H9 (cell line): ENCODE results near the gene ATOX1. TPM values are rescaled to one million over a fixed set of nuclear protein-coding genes. Genes with fewer than 3 reads are reported as not detected.

Source experiments
- DNase-seq: peaks from one replicate; pipeline ENCODE4 v3.0.0-alpha.2; 2017
- H2AFZ ChIP-seq: one replicate; pipeline ENCODE4 v1.6.1; 2013; ENCODE audit warnings: mild to moderate bottlenecking, low read length, control low read depth, moderate library complexity
- H2AK5ac ChIP-seq: 2 replicates; pipeline ENCODE4 v1.6.1; 2013; ENCODE audit warnings: low read length, control low read depth, mixed read lengths; ENCODE audit not compliant: insufficient read length
- H2BK120ac ChIP-seq: one replicate; pipeline ENCODE4 v1.6.1; 2013; ENCODE audit warnings: low read depth, mild to moderate bottlenecking, low read length, control low read depth, inconsistent platforms; ENCODE audit not compliant: poor library complexity, severe bottlenecking
- H2BK12ac ChIP-seq: 2 replicates; pipeline ENCODE4 v1.6.1; 2013; ENCODE audit warnings: low read length, control low read depth, mixed read lengths, low read depth; ENCODE audit not compliant: insufficient read length
- H2BK15ac ChIP-seq: 2 replicates; pipeline ENCODE4 v1.6.1; 2013; ENCODE audit warnings: low read depth, low read length, control low read depth
- H2BK20ac ChIP-seq: one replicate; pipeline ENCODE4 v1.6.1; 2013; ENCODE audit warnings: low read depth, mild to moderate bottlenecking, low read length, control low read depth, inconsistent platforms; ENCODE audit not compliant: poor library complexity, severe bottlenecking
- H2BK5ac ChIP-seq: 2 replicates; pipeline ENCODE4 v1.6.1; 2013; ENCODE audit warnings: low read length, control low read depth, mixed read lengths; ENCODE audit not compliant: insufficient read length
- H3K14ac ChIP-seq: 2 replicates; pipeline ENCODE4 v1.6.1; 2013; ENCODE audit warnings: low read length, control low read depth; ENCODE audit not compliant: insufficient read depth
- H3K18ac ChIP-seq: 2 replicates; pipeline ENCODE4 v1.6.1; 2013; ENCODE audit warnings: low read depth, mild to moderate bottlenecking, mixed read lengths, low read length, control low read depth; ENCODE audit not compliant: insufficient read length
- H3K23ac ChIP-seq: 2 replicates; pipeline ENCODE4 v1.6.1; 2013; ENCODE audit warnings: low read length, control low read depth, mixed read lengths, low read depth; ENCODE audit not compliant: insufficient read length
- H3K23me2 ChIP-seq: 2 replicates; pipeline ENCODE4 v1.6.1; 2013; ENCODE audit warnings: low read depth, mild to moderate bottlenecking, mixed read lengths, low read length, control low read depth; ENCODE audit not compliant: insufficient read length, poor library complexity, severe bottlenecking
- H3K27ac ChIP-seq: 2 replicates; pipeline ENCODE4 v1.5.1; 2013; ENCODE audit warnings: low read length, control low read depth, mixed read lengths, low read depth; ENCODE audit not compliant: insufficient read length
- H3K27me3 ChIP-seq: 2 replicates; pipeline ENCODE4 v1.6.1; 2013; ENCODE audit warnings: low read length, control low read depth, inconsistent platforms; ENCODE audit not compliant: insufficient read depth
- H3K4ac ChIP-seq: 2 replicates; pipeline ENCODE4 v1.6.1; 2013; ENCODE audit warnings: low read depth, mild to moderate bottlenecking, control low read depth, inconsistent platforms, low read length, moderate library complexity
- H3K4me1 ChIP-seq: 2 replicates; pipeline ENCODE4 v1.6.1; 2013; ENCODE audit warnings: low read length, control low read depth, inconsistent platforms; ENCODE audit not compliant: insufficient read depth
- H3K4me2 ChIP-seq: 2 replicates; pipeline ENCODE4 v1.6.1; 2013; ENCODE audit warnings: low read length, control low read depth, mixed read lengths; ENCODE audit not compliant: insufficient read length, insufficient read depth
- H3K56ac ChIP-seq: 2 replicates; pipeline ENCODE4 v1.6.1; 2013; ENCODE audit warnings: low read depth, mild to moderate bottlenecking, mixed read lengths, low read length, control low read depth; ENCODE audit not compliant: insufficient read length
- H3K79me1 ChIP-seq: 2 replicates; pipeline ENCODE4 v1.6.1; 2013; ENCODE audit warnings: low read depth, mild to moderate bottlenecking, moderate library complexity, low read length, control low read depth, inconsistent platforms; ENCODE audit not compliant: insufficient read depth, poor library complexity, severe bottlenecking
- H3K79me2 ChIP-seq: 2 replicates; pipeline ENCODE4 v1.6.1; 2013; ENCODE audit warnings: low read length, control low read depth, inconsistent platforms; ENCODE audit not compliant: insufficient read depth
- H3K9ac ChIP-seq: 2 replicates; pipeline ENCODE4 v1.6.1; 2013; ENCODE audit warnings: low read length, control low read depth, mixed read lengths; ENCODE audit not compliant: insufficient read length; ENCODE audit errors: extremely low read depth
- H3K9me3 ChIP-seq: one replicate; pipeline ENCODE4 v1.6.1; 2013; ENCODE audit warnings: low read depth, low read length, inconsistent platforms; ENCODE audit not compliant: control insufficient read depth
- H3T11ph ChIP-seq: one replicate; pipeline ENCODE4 v1.6.1; 2013; ENCODE audit warnings: mild to moderate bottlenecking, low read length, control low read depth, inconsistent platforms
- H4K20me1 ChIP-seq: one replicate; pipeline ENCODE4 v1.6.1; 2013; ENCODE audit not compliant: control insufficient read depth, insufficient read length, insufficient read depth
- H4K5ac ChIP-seq: 2 replicates; pipeline ENCODE4 v1.6.1; 2013; ENCODE audit warnings: low read depth, mild to moderate bottlenecking, mixed read lengths, low read length, control low read depth; ENCODE audit not compliant: insufficient read length
- H4K8ac ChIP-seq: replicated peaks from 2 replicates; pipeline ENCODE4 v1.6.1; 2013; ENCODE audit warnings: low read length, control low read depth, mixed read lengths, low read depth; ENCODE audit not compliant: insufficient read length
- H4K91ac ChIP-seq: 2 replicates; pipeline ENCODE4 v1.6.1; 2013; ENCODE audit warnings: low read depth, mild to moderate bottlenecking, moderate library complexity, mixed read lengths, low read length, control low read depth; ENCODE audit not compliant: insufficient read length
- H3K27ac Mint-ChIP-seq, 3 experiments: 2 replicates in 2 of 3; 3 replicates in 1 of 3; pipeline ENCODE4 v1.8.0; 2020 to 2021; ENCODE audit warnings: mixed read lengths in 3 of 3, mild to moderate bottlenecking in 1 of 3, moderate library complexity in 1 of 3
- H3K27me3 Mint-ChIP-seq: 2 replicates; pipeline ENCODE4 v1.8.0; 2021; ENCODE audit warnings: low read depth, mild to moderate bottlenecking, moderate library complexity, mixed read lengths
- H3K36me3 Mint-ChIP-seq, 3 experiments: 2 replicates in 2 of 3; 3 replicates in 1 of 3; pipeline ENCODE4 v1.8.0; 2020 to 2021; ENCODE audit warnings: low read depth in 3 of 3, mixed read lengths in 3 of 3; ENCODE audit not compliant: insufficient read depth in 1 of 3
- H3K4me1 Mint-ChIP-seq, 2 experiments: 2 replicates each; pipeline ENCODE4 v1.8.0; 2020; ENCODE audit warnings: mixed read lengths in 2 of 2
- H3K4me3 Mint-ChIP-seq, 2 experiments: 2 replicates in 1 of 2; 3 replicates in 1 of 2; pipeline ENCODE4 v1.8.0; 2020 to 2021; ENCODE audit warnings: mild to moderate bottlenecking in 2 of 2, mixed read lengths in 2 of 2, moderate library complexity in 1 of 2
- H3K9me3 Mint-ChIP-seq, 2 experiments: 2 replicates in 1 of 2; 3 replicates in 1 of 2; pipeline ENCODE4 v1.8.0; 2020; ENCODE audit warnings: mild to moderate bottlenecking in 2 of 2, mixed read lengths in 2 of 2, moderate library complexity in 1 of 2
- WGBS: extraction: QIAGEN DNeasy Blood & Tissue Kit; methylation state at CpG from one replicate; pipeline ENCODE4 v1.1.7; 2013; ENCODE audit warnings: missing lambda C conversion rate, low lambda C conversion rate, mixed read lengths; ENCODE audit not compliant: insufficient read length; ENCODE audit errors: extremely low coverage; 5-methylcytosine and 5-hydroxymethylcytosine counted together
- total RNA-seq: library from RNA; stranded (reverse); gene quantifications from 2 replicates; pipeline ENCODE4 v1.2.1, GENCODE V29; 2021
- TF ChIP-seq, protein P1 (sequence below): fragments of 200-600 bp; sonication (generic); conservative IDR thresholded peaks from 3 replicates; pipeline ENCODE4 v1.8.0; 2021; ENCODE audit warnings: antibody characterized with exemption, mild to moderate bottlenecking

ATOX1 gene
- total RNA-seq, 1 experiment from 2014 or later: 75.0 TPM

- no peak overlapping the region for H3K23ac ChIP-seq
- H3K4me2 ChIP-seq: no peak overlapping the region
- no peak overlapping the region for H3K27ac ChIP-seq
- no peak overlapping the region for H2BK5ac ChIP-seq
- no peak overlapping the region for H3K4me3 Mint-ChIP-seq
- no CpG with 5 or more reads among the region's 8 CpGs for WGBS
- H4K5ac ChIP-seq: no peak overlapping the region
- no peaks in the 10 kb centered on the region for H3K27me3 ChIP-seq
- H2AFZ ChIP-seq: no peak overlapping the region
- no peak overlapping the region for H2BK15ac ChIP-seq
- no peak overlapping the region for H2BK120ac ChIP-seq
- no peak overlapping the region for H2BK20ac ChIP-seq
- peaks cover 7% of the 10 kb centered on the region; the same call in 1 of the 2 replicates for H3K4me1 ChIP-seq
- TF ChIP-seq, protein P1, sequence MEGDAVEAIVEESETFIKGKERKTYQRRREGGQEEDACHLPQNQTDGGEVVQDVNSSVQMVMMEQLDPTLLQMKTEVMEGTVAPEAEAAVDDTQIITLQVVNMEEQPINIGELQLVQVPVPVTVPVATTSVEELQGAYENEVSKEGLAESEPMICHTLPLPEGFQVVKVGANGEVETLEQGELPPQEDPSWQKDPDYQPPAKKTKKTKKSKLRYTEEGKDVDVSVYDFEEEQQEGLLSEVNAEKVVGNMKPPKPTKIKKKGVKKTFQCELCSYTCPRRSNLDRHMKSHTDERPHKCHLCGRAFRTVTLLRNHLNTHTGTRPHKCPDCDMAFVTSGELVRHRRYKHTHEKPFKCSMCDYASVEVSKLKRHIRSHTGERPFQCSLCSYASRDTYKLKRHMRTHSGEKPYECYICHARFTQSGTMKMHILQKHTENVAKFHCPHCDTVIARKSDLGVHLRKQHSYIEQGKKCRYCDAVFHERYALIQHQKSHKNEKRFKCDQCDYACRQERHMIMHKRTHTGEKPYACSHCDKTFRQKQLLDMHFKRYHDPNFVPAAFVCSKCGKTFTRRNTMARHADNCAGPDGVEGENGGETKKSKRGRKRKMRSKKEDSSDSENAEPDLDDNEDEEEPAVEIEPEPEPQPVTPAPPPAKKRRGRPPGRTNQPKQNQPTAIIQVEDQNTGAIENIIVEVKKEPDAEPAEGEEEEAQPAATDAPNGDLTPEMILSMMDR: no peak
- H3K18ac ChIP-seq: no peak overlapping the region
- no peaks in the 10 kb centered on the region for H3K79me2 ChIP-seq
- no peak overlapping the region for H4K91ac ChIP-seq
- H3K56ac ChIP-seq: no peak overlapping the region
- H3K9ac ChIP-seq: no peak overlapping the region
- peak overlapping the region in 1 of 3 experiments; percentile 24; a peak in 1 of 7 replicates for H3K27ac Mint-ChIP-seq
- no peak overlapping the region for H3K14ac ChIP-seq
- no peaks in the 10 kb centered on the region for H3K79me1 ChIP-seq
- H2AK5ac ChIP-seq: no peak overlapping the region
- peaks cover 3% of the 10 kb centered on the region for H3K27me3 Mint-ChIP-seq
- H2BK12ac ChIP-seq: no peak overlapping the region
- no peak overlapping the region for H4K8ac ChIP-seq
- DNase-seq: peak; percentile 39
- H3K36me3 Mint-ChIP-seq: no peaks in the 10 kb centered on the region
- no peak overlapping the region for H3K4ac ChIP-seq
- H3K9me3 ChIP-seq: no peaks in the 10 kb centered on the region
- no peaks in the 10 kb centered on the region for H4K20me1 ChIP-seq
- H3K4me1 Mint-ChIP-seq: peaks cover 23 to 31% of the 10 kb centered on the region in 2 experiments
- H3T11ph ChIP-seq: no peak overlapping the region
- no peaks in the 10 kb centered on the region for H3K23me2 ChIP-seq
- H3K9me3 Mint-ChIP-seq: no peaks in the 10 kb centered on the region
Observed at GRCh38 chr5:151697452-151697851, 61.0 kb downstream of the ATOX1 start.
